NCI-H526 treated with DMSO at 0.1 percent for 48 hours (cell line): ENCODE measurements around the gene NPY2R.

Source experiments
- DNase-seq: peaks from one replicate; lab custom pipeline; 2025; lab: John Stamatoyannopoulos, UW

The NPY2R gene

GRCh38 chr4:155249016-155249566 lies 40.7 kb downstream of the NPY2R start:
- DNase-seq = peak; percentile 69

GRCh38 chr4:155252327-155252726 lies 43.9 kb downstream of the NPY2R start:
- no peak for DNase-seq

GRCh38 chr4:155263480-155263879 lies 55.0 kb downstream of the NPY2R start:
- DNase-seq = no peak

GRCh38 chr4:155265113-155265512 lies 56.7 kb downstream of the NPY2R start:
- no peak for DNase-seq
